HG03108 (cell line): ENCODE results near the gene GAK.

ENCODE experiments used
- ATAC-seq: cut with Tn5 transposase; IDR thresholded peaks from one replicate; pipeline ENCODE4 v1.9.1; 2021; ENCODE audit warnings: moderate library complexity; ENCODE audit not compliant: unreplicated experiment

The GAK gene

GRCh38 chr4:874971-875817 is 56.9 kb downstream of the GAK start:
- no peak for ATAC-seq

GRCh38 chr4:874056-874455 is 58.1 kb downstream of the GAK start:
- no peak for ATAC-seq

- ATAC-seq = no peak
These were observed 59.7 kb downstream of the GAK start for GRCh38 chr4:872241-872981.

- ATAC-seq = no peak
These were observed 60.6 kb downstream of the GAK start for GRCh38 chr4:871484-871883.

- no peak for ATAC-seq
These were observed 61.2 kb downstream of the GAK start for GRCh38 chr4:870951-871350.

- no peak for ATAC-seq
These were observed 62.3 kb downstream of the GAK start for GRCh38 chr4:869776-870175.

GRCh38 chr4:868421-868820 is 63.7 kb downstream of the GAK start:
- ATAC-seq = no peak

GRCh38 chr4:867526-868250 is 64.4 kb downstream of the GAK start:
- no peak for ATAC-seq

- no peak for ATAC-seq
These were observed 65.2 kb downstream of the GAK start for GRCh38 chr4:866761-867390.

GRCh38 chr4:866068-866760 is 65.9 kb downstream of the GAK start:
- ATAC-seq = no peak

- no peak for ATAC-seq
These were observed 66.5 kb downstream of the GAK start for GRCh38 chr4:865572-865971.

GRCh38 chr4:865121-865465 is 67.0 kb downstream of the GAK start:
- no peak for ATAC-seq

GRCh38 chr4:864456-865120 is 67.5 kb downstream of the GAK start:
- ATAC-seq = no peak

GRCh38 chr4:860561-860960 is 71.6 kb downstream of the GAK start:
- ATAC-seq = no peak

- ATAC-seq = no peak
These were observed 72.6 kb downstream of the GAK start for GRCh38 chr4:859496-859895.

- ATAC-seq = no peak
These were observed 73.2 kb downstream of the GAK start for GRCh38 chr4:858831-859451.

- no peak for ATAC-seq
These were observed 74.1 kb downstream of the GAK start for GRCh38 chr4:858041-858481.

- ATAC-seq = no peak
These were observed 74.7 kb downstream of the GAK start for GRCh38 chr4:857461-857860.

GRCh38 chr4:856225-856901 is 75.8 kb downstream of the GAK start:
- ATAC-seq = no peak
